H7 (cell line): ENCODE measurements around the gene PAPLN. TPM values are rescaled to one million over a fixed set of nuclear protein-coding genes. Genes with fewer than 3 reads are reported as not detected.
"Not testable (repeated sequence)": the region's sequence is repeated elsewhere in the genome, so short reads cannot be mapped to it uniquely, and the experiment has no call there.

Source experiments
- DNase-seq: peaks from one replicate; pipeline ENCODE4 v3.0.0; 2012
- H3K27me3 ChIP-seq: 2 replicates; pipeline ENCODE4 v1.6.0; 2011; ENCODE audit warnings: mild to moderate bottlenecking, low read length; ENCODE audit not compliant: control insufficient read depth, insufficient read depth
- H3K36me3 ChIP-seq: replicated peaks from 2 replicates; pipeline ENCODE4 v1.5.1; 2011; ENCODE audit warnings: low read length; ENCODE audit not compliant: control insufficient read depth, insufficient read depth
- H3K4me3 ChIP-seq: 2 replicates; pipeline ENCODE4 v1.5.1; 2011; ENCODE audit warnings: low read depth, mild to moderate bottlenecking, control low read depth, low read length, moderate library complexity; ENCODE audit not compliant: insufficient read depth
- total RNA-seq: library from RNA; depleted of rRNA; stranded (reverse); fragments of >200 nt; shearing (Covaris generic); gene quantifications from 2 replicates; pipeline ENCODE4 v1.2.3, GENCODE V29; 2014; rRNA removed

PAPLN gene
- total RNA-seq, 1 experiment from 2014 or later: 1.0 TPM

DNA sequence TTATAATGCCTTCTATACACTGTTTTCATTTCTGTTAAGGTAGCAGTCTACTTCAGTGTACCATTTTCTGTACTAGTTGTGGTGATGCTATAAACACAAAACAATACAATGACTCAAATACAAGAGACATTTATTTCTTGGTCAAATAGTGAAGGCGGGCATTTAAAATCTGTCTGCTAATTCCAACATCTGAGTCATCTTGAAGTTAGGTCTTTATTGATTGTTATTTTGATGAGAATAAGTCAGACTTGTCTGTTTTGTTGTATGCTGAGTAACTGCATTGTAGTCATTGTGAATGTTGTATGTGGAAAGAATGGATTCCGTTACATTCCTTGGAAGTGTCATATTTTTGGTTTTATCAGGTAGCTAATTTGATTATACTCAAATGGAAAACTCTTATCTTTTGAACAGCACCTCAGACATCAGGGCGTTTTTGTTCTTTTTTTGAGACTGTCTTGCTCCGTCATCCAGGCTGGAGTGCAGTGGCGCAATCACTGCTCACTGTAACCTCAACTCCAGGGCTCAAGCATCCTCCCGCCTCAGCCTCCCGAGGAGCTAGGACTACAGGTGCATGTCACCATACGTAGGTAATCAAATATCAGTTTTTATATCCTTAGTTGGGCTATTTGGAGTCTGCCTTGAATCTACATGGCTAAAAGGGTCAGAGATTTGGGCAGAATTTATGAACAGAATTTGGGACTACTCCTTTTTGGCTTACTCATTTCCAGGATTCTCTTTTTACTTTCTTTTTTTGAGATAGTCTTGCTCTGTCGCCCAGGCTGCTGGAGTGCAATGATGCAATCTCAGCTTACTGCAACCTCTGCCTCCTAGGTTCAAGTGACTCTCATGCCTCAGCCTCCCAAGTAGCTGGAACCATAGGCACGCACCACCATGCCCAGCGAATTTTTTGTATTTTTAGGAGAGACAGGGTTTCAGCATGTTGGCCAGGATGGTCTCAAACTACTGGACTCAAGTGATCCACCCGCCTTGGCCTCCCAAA lies 56.8 kb downstream of the PAPLN start:
- no peaks in the 10 kb centered on the region for H3K36me3 ChIP-seq
- no peak overlapping the region for H3K4me3 ChIP-seq
- H3K27me3 ChIP-seq: no peaks in the 10 kb centered on the region
- no peak for DNase-seq

DNA sequence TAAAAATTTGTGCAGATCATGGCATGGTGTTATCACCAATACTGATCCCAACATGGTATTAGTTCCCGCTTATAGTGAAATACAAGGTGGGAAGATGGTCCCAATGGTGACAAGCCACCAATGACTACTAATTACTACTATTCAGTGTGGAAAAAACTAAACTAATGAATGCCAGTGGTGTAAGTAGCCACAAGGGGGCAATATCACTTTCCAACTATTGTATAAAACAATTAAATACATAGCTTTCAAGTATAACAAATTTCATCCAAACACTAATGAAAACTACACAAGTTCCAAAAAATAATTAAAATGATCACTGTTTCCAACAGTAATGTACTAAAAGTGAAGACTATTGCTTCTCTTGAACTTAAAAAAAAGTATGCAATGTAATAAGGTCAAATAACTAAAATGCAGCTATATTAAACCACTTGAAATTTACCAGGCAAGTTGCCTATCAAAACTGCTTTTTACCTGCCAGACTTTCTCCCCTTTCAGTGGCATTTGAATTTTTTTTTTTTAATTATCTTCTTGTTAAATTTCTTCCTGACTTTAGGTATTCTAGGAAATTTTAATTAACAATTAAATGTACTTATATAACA lies 58.0 kb downstream of the PAPLN start:
- Histone ChIP-seq H3K4me3 (no peak overlapping the region), H3K36me3 (no peaks in the 10 kb centered on the region), H3K27me3 (no peaks in the 10 kb centered on the region)
- peak; percentile 57 for DNase-seq

DNA sequence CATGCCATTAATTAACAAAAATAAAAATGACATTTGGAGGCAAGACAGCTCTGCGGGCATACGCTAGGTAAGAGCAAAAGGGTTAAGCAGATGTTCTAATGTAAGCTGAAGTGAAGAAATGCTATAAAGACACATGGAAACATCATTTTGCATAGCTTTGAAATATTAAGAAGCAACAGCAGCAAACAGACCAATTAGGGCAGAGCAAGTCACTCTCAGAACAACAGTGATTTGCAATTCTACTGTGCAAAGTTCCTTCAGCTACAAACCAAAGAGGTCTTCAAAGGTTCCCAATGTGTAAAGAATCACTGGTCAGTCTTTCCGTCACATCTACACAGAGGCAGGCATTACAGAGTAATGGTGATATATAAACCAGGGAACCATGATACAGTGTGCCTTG lies 68.2 kb downstream of the PAPLN start:
- H3K27me3 ChIP-seq: no peaks in the 10 kb centered on the region

DNA sequence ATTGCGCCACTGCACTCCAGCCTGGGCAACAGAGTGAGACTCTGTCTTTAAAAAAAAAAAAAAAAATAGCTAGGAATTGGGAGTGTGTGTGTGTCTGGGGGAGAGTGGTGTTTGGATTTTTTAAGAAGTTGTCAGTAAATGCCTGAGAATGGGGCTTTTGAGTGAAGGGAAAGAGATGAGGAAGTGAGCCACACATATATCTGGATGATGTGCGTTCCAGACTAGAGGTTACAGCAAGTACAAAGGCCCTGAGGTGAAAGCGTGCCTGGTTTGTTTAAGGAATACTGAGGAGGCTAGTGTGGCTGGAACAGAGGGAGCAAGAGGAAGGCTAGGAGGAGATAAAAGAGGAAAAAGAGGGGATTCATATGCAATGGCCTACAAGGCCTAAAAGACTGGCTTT lies 70.0 kb downstream of the PAPLN start:
- H3K36me3 ChIP-seq: no peaks in the 10 kb centered on the region
- H3K27me3 ChIP-seq: no peaks in the 10 kb centered on the region
- H3K4me3 ChIP-seq: no peak overlapping the region
- no peak for DNase-seq

More for the DNA sequence above, 68.2 kb downstream of the PAPLN start:
- no peak for DNase-seq
- Histone ChIP-seq H3K36me3 (no peaks in the 10 kb centered on the region), H3K4me3 (no peak overlapping the region)

DNA sequence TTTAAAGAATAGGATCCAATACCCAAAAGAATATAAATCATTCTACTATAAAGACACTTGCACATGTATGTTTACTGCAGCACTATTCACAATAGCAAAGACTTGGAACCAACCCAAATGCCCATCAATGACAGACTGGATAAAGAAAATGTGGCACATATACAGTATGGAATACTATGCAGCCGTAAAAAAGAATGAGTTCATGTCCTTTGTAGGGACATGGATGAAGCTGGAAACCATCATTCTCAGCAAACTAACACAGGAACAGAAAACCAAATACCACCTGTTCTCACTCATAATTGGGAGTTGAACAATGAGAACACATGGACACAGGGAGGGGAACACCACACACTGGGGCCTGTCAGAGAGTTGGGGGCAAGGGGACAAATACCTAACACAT lies 71.9 kb downstream of the PAPLN start:
- not testable (repeated sequence) for H3K27me3 ChIP-seq, H3K4me3 ChIP-seq, H3K36me3 ChIP-seq

DNA sequence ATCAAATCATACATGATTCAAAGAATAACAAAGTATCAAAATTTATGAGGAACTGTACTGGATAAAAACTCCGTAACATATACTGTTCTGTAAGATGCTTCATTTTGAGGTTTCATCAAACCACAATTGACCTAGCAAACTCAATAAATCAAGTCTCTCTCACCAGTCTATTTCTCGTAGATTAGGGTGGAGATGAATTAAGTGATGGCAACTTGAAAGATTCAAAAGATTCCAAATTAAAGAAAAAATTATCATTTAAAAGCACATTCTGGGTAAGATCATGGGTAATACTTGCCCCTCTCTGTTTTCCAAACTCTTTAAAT lies 74.4 kb downstream of the PAPLN start:
- no peak overlapping the region for H3K4me3 ChIP-seq
- H3K36me3 ChIP-seq: no peaks in the 10 kb centered on the region
- no peak for DNase-seq

More for the DNA sequence above, 71.9 kb downstream of the PAPLN start:
- DNase-seq: not testable (repeated sequence)

DNA sequence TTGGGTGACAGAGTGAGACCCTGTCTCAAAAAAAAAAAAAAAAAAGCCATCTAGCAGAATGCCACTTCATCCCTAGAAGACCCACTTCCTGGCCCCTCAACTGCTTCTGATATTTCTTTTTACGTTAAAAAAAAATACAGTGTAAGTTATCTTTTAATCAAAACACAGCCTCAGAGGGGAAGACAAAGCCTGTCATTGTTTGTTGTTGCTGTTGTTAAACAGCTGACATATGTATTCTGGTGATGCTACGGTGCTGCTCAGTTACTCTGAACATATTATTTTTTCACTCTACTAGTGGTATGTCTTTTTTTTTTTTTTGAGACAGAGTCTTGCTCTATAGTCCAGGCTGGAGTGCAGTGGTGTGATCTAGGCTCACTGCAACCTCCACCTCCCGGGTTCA lies 75.4 kb downstream of the PAPLN start:
- no peaks in the 10 kb centered on the region for H3K27me3 ChIP-seq
- no peak overlapping the region for H3K4me3 ChIP-seq
- no peak for DNase-seq

More for the DNA sequence above, 74.4 kb downstream of the PAPLN start:
- no peaks in the 10 kb centered on the region for H3K27me3 ChIP-seq

DNA sequence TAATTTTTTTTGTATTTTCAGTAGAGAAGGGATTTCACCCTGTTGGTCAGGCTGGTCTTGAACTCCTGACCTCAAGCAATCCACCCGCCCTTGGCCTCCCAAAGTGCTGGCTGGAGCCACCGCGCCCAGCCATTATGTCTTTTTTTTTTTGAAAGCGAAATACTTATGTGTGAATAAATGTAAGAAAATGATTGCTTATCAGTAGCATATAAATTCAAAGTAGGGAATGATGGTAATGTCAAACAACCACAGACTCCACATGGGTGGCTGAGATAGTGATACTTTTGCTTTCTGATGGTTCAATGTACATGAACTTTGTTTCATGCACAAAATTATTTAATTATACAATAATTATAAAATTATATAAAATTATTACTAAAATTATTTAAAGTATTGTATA lies 75.8 kb downstream of the PAPLN start:
- DNase-seq: no peak
- H3K4me3 ChIP-seq: no peak overlapping the region
- no peaks in the 10 kb centered on the region for H3K27me3 ChIP-seq
- H3K36me3 ChIP-seq: no peaks in the 10 kb centered on the region

More for the DNA sequence above, 75.4 kb downstream of the PAPLN start:
- no peaks in the 10 kb centered on the region for H3K36me3 ChIP-seq

DNA sequence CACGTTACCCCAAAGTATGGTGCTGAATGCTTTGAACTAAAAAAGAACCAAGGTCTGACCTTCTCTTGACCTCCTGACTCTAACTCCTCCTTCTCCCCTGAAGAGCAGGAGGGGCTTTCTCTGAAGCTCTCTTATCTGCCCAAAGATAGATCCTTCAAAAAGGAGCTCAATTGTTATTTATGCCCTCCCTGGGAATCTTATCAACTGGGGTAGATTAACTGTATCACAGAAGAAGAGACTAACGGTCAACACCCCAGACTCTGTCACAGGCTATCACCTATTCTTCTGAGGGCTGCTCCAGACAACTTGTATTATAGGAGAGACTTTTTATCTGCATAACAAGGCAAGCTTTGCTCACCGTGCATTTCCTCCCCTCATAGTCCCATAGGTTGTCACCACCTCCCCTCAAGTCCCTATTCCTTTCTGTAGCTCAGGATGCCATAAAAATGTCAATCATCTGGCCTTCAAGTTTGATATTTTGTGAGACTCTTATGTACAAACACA lies 86.6 kb downstream of the PAPLN start:
- no peak for DNase-seq
- Histone ChIP-seq H3K27me3 (no peaks in the 10 kb centered on the region), H3K4me3 (no peak overlapping the region), H3K36me3 (no peaks in the 10 kb centered on the region; the same call in 1 of the 2 replicates)

Other genes starting within 250 kb of the PAPLN start
- gene ZFYVE1, start 210.4 kb upstream of the PAPLN start, total RNA-seq: 6.4 and 7.5 TPM in 2 replicates
- gene RBM25, start 179.0 kb upstream of the PAPLN start, total RNA-seq: 37.8 and 75.7 TPM in 2 replicates
- gene PSEN1, start 101.0 kb upstream of the PAPLN start, total RNA-seq: 13.4 and 18.8 TPM in 2 replicates
- 15.3 and 18.1 TPM in 2 replicates for gene NUMB, start 221.0 kb downstream of the PAPLN start, total RNA-seq